HepG2 (cell line): ENCODE results near the gene COL27A1. TPM values are rescaled to one million over a fixed set of nuclear protein-coding genes. Genes with fewer than 3 reads are reported as not detected.

Experiments used
- FOXA3 ChIP-seq: IDR thresholded peaks from 2 replicates; pipeline ENCODE4 v1.6.1; 2016; ENCODE audit warnings: missing genetic modification reagents, missing compliant biosample characterization
- HNRNPL ChIP-seq: fragments of 200-400 bp; formaldehyde crosslinking; IDR thresholded peaks from 2 replicates; pipeline ENCODE4 v1.6.1; 2017; ENCODE audit warnings: mild to moderate bottlenecking, low read depth, low read length
- LCORL ChIP-seq, 2 experiments: fragments of 450-650 bp in 1 of 2; sonication (generic) in 1 of 2; formaldehyde crosslinking in 1 of 2; IDR thresholded peaks; 2 replicates each; pipeline versions ENCODE4 v1.5.0 to v1.6.1; 2017 to 2020; ENCODE audit warnings: antibody characterized with exemption in 1 of 2, missing genetic modification reagents in 1 of 2
- NFKBIZ ChIP-seq: IDR thresholded peaks from 2 replicates; pipeline ENCODE4 v1.6.1; 2018; ENCODE audit warnings: missing genetic modification reagents, missing compliant biosample characterization
- SMARCC2 ChIP-seq: fragments of 450-650 bp; IDR thresholded peaks from 2 replicates; pipeline ENCODE4 v1.6.1; 2017; ENCODE audit warnings: antibody characterized with exemption, mild to moderate bottlenecking
- TBX3 ChIP-seq: fragments of 450-650 bp; IDR thresholded peaks from 2 replicates; pipeline ENCODE4 v1.6.1; 2017; ENCODE audit warnings: antibody characterized with exemption, mild to moderate bottlenecking, inconsistent platforms, borderline replicate concordance
- TRIM24 ChIP-seq: sonication (generic); formaldehyde crosslinking; IDR thresholded peaks from 2 replicates; pipeline ENCODE4 v1.8.0; 2022; ENCODE audit warnings: mild to moderate bottlenecking, missing genetic modification reagents
- ZMYM4 ChIP-seq: sonication (generic); formaldehyde crosslinking; IDR thresholded peaks from 2 replicates; pipeline ENCODE4 v1.8.1; 2023; ENCODE audit warnings: mild to moderate bottlenecking, missing genetic modification reagents
- ZNF326 ChIP-seq: sonication (generic); formaldehyde crosslinking; IDR thresholded peaks from 2 replicates; pipeline ENCODE4 v1.4.0; 2020; ENCODE audit warnings: missing genetic modification reagents, borderline replicate concordance
- ZNF501 ChIP-seq: sonication (generic); formaldehyde crosslinking; IDR thresholded peaks from 2 replicates; pipeline ENCODE4 v1.5.1; 2020; ENCODE audit warnings: mild to moderate bottlenecking, moderate library complexity, missing genetic modification reagents
- polyA plus RNA-seq, 8 experiments: library from polyadenylated mRNA; depleted of rRNA in 3 of 8; stranded (reverse) in 7 of 8; unstranded in 1 of 8; fragments of >200 nt; fragmentation: Illumina TruSeq in 4 of 8; extraction: Trizol in 4 of 8; gene quantifications; 2 replicates each; pipeline versions ENCODE4 v1.2.1 to v1.2.3, GENCODE V29; 2011 to 2016; ENCODE audit warnings: low read depth in 4 of 8, missing spikeins in 1 of 8, mixed read lengths in 1 of 8; ENCODE audit not compliant: insufficient read depth in 1 of 8
- total RNA-seq, 5 experiments: library from RNA; depleted of rRNA; stranded (reverse); fragments of >200 nt; fragmentation: Illumina TruSeq; extraction: Trizol; gene quantifications; 2 replicates each; pipeline ENCODE4 v1.2.3, GENCODE V29; 2016; ENCODE audit warnings: low read depth in 1 of 5
- TF ChIP-seq, protein P1 (sequence below): sonication (generic); formaldehyde crosslinking; IDR thresholded peaks from 2 replicates; pipeline ENCODE4 v1.5.0; 2020; ENCODE audit warnings: mild to moderate bottlenecking, missing genetic modification reagents
- TF ChIP-seq, protein P2 (sequence below): sonication (generic); formaldehyde crosslinking; IDR thresholded peaks from 2 replicates; pipeline ENCODE4 v1.4.0; 2020; ENCODE audit warnings: mild to moderate bottlenecking, missing genetic modification reagents
- TF ChIP-seq, protein P3 (sequence below): sonication (generic); formaldehyde crosslinking; IDR thresholded peaks from 2 replicates; pipeline ENCODE4 v1.4.0; 2020; ENCODE audit warnings: missing genetic modification reagents
- TF ChIP-seq, protein P4 (sequence below): sonication (generic); formaldehyde crosslinking; IDR thresholded peaks from 2 replicates; pipeline ENCODE4 v1.5.0; 2020; ENCODE audit warnings: missing genetic modification reagents

COL27A1 gene
- total and polyA plus RNA-seq, 2 of the 13 experiments (the other 11 are each of a cell fraction or from before 2014, with no cell fraction given) = 71.3 to 89.1 TPM

DNA sequence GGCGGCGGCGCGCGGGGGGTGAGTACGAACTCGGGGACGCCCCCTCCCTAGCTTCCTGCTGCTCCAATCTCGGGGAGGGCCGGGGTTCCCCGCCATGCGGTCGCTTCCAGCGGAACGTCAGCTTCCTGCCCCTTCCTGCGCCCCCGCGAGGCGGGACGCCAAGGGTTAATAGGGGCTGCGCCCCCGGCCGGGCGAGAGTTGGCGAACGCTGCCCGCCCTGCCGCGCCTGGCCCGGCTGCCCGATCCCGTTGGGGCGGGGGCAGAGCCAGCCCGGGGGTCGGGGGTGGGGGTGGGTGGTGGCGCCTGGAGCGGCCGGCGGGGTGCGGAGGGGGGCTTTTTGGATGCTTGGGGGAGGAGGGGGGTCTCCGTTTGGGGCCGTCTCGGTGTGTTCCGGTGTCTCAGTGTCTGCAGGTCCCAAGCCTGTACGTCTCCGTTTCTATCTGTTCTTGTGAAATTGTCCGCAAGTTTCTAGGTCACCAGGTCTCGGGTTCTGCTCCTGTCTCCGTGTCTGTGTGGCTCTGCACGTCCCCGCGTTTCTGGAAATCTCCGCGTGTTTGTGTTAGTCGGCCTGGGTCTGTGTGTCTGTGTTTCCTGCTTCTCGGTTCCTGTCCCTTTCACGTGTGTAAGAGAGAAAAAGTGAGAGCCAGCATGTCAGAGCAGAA lies 789 bp downstream of the COL27A1 start (continued):
- TF ChIP-seq, protein P1, sequence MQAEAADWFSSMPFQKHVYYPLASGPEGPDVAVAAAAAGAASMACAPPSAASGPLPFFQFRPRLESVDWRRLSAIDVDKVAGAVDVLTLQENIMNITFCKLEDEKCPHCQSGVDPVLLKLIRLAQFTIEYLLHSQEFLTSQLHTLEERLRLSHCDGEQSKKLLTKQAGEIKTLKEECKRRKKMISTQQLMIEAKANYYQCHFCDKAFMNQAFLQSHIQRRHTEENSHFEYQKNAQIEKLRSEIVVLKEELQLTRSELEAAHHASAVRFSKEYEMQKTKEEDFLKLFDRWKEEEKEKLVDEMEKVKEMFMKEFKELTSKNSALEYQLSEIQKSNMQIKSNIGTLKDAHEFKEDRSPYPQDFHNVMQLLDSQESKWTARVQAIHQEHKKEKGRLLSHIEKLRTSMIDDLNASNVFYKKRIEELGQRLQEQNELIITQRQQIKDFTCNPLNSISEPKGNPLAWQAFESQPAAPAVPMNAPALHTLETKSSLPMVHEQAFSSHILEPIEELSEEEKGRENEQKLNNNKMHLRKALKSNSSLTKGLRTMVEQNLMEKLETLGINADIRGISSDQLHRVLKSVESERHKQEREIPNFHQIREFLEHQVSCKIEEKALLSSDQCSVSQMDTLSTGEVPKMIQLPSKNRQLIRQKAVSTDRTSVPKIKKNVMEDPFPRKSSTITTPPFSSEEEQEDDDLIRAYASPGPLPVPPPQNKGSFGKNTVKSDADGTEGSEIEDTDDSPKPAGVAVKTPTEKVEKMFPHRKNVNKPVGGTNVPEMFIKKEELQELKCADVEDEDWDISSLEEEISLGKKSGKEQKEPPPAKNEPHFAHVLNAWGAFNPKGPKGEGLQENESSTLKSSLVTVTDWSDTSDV (CRISPR knock-in tag) = no peak
- no peak for TF ChIP-seq LCORL (IDR thresholded peaks at IDR 0.05)
- peak; percentile 56 for TF ChIP-seq LCORL (CRISPR knock-in tag; IDR thresholded peaks at IDR 0.05)
- TF ChIP-seq, protein P2, sequence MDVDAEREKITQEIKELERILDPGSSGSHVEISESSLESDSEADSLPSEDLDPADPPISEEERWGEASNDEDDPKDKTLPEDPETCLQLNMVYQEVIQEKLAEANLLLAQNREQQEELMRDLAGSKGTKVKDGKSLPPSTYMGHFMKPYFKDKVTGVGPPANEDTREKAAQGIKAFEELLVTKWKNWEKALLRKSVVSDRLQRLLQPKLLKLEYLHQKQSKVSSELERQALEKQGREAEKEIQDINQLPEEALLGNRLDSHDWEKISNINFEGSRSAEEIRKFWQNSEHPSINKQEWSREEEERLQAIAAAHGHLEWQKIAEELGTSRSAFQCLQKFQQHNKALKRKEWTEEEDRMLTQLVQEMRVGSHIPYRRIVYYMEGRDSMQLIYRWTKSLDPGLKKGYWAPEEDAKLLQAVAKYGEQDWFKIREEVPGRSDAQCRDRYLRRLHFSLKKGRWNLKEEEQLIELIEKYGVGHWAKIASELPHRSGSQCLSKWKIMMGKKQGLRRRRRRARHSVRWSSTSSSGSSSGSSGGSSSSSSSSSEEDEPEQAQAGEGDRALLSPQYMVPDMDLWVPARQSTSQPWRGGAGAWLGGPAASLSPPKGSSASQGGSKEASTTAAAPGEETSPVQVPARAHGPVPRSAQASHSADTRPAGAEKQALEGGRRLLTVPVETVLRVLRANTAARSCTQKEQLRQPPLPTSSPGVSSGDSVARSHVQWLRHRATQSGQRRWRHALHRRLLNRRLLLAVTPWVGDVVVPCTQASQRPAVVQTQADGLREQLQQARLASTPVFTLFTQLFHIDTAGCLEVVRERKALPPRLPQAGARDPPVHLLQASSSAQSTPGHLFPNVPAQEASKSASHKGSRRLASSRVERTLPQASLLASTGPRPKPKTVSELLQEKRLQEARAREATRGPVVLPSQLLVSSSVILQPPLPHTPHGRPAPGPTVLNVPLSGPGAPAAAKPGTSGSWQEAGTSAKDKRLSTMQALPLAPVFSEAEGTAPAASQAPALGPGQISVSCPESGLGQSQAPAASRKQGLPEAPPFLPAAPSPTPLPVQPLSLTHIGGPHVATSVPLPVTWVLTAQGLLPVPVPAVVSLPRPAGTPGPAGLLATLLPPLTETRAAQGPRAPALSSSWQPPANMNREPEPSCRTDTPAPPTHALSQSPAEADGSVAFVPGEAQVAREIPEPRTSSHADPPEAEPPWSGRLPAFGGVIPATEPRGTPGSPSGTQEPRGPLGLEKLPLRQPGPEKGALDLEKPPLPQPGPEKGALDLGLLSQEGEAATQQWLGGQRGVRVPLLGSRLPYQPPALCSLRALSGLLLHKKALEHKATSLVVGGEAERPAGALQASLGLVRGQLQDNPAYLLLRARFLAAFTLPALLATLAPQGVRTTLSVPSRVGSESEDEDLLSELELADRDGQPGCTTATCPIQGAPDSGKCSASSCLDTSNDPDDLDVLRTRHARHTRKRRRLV (CRISPR knock-in tag) = no peak
- no peak for TF ChIP-seq SMARCC2
- 0 out of 2 replicates have a peak, but pooled peaks have one; percentile 9 for TF ChIP-seq ZMYM4 (CRISPR knock-in tag)
- no peak for TF ChIP-seq FOXA3 (CRISPR knock-in tag)
- TF ChIP-seq TRIM24 (CRISPR knock-in tag) = no peak
- 0 out of 2 replicates have a peak, but pooled peaks have one; percentile 39 for TF ChIP-seq ZNF501
- TF ChIP-seq, protein P3, sequence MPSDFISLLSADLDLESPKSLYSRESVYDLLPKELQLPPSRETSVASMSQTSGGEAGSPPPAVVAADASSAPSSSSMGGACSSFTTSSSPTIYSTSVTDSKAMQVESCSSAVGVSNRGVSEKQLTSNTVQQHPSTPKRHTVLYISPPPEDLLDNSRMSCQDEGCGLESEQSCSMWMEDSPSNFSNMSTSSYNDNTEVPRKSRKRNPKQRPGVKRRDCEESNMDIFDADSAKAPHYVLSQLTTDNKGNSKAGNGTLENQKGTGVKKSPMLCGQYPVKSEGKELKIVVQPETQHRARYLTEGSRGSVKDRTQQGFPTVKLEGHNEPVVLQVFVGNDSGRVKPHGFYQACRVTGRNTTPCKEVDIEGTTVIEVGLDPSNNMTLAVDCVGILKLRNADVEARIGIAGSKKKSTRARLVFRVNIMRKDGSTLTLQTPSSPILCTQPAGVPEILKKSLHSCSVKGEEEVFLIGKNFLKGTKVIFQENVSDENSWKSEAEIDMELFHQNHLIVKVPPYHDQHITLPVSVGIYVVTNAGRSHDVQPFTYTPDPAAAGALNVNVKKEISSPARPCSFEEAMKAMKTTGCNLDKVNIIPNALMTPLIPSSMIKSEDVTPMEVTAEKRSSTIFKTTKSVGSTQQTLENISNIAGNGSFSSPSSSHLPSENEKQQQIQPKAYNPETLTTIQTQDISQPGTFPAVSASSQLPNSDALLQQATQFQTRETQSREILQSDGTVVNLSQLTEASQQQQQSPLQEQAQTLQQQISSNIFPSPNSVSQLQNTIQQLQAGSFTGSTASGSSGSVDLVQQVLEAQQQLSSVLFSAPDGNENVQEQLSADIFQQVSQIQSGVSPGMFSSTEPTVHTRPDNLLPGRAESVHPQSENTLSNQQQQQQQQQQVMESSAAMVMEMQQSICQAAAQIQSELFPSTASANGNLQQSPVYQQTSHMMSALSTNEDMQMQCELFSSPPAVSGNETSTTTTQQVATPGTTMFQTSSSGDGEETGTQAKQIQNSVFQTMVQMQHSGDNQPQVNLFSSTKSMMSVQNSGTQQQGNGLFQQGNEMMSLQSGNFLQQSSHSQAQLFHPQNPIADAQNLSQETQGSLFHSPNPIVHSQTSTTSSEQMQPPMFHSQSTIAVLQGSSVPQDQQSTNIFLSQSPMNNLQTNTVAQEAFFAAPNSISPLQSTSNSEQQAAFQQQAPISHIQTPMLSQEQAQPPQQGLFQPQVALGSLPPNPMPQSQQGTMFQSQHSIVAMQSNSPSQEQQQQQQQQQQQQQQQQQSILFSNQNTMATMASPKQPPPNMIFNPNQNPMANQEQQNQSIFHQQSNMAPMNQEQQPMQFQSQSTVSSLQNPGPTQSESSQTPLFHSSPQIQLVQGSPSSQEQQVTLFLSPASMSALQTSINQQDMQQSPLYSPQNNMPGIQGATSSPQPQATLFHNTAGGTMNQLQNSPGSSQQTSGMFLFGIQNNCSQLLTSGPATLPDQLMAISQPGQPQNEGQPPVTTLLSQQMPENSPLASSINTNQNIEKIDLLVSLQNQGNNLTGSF = no peak
- no peak for TF ChIP-seq HNRNPL
- TF ChIP-seq, protein P4, sequence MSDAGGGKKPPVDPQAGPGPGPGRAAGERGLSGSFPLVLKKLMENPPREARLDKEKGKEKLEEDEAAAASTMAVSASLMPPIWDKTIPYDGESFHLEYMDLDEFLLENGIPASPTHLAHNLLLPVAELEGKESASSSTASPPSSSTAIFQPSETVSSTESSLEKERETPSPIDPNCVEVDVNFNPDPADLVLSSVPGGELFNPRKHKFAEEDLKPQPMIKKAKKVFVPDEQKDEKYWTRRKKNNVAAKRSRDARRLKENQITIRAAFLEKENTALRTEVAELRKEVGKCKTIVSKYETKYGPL (CRISPR knock-in tag) = no peak
- TF ChIP-seq ZNF326 (CRISPR knock-in tag) = no peak
- no peak for TF ChIP-seq NFKBIZ
- no peak for TF ChIP-seq TBX3
